K562 (cell line): Measurements from ENCODE around the gene KSR2. TPM values are rescaled to one million over a fixed set of nuclear protein-coding genes. Genes with fewer than 3 reads are reported as not detected.

Experiments used
- ATAC-seq: fragments of 200-7000 bp; cut with Tn5 transposase; 3 replicates; pipeline ENCODE4 v1.9.1; 2020; ENCODE audit warnings: moderate library complexity
- BruUV-seq: library from RNA; stranded (reverse); fragments of 400-500 nt; replicated peaks from 2 replicates; lab custom pipeline; 2021; lab: Mats Ljungman, UMichigan
- CTCF ChIA-PET: fragments of 300-600 bp; formaldehyde crosslinking; extraction: SDS; loops from one replicate; lab custom pipeline; 2021; ENCODE audit warnings: low intra/inter-chr PET ratio; lab: Yijun Ruan, JAX
- POLR2A ChIA-PET: fragments of 300-600, 350-650 bp; sonication (Branson Sonifier 250); formaldehyde crosslinking; extraction: SDS; loops from one replicate; lab custom pipeline; 2021; ENCODE audit warnings: antibody characterized with exemption, inconsistent platforms; lab: Yijun Ruan, JAX
- DNase-seq, 4 experiments: peaks; one replicate each; pipeline versions ENCODE4 v3.0.0 to v3.0.0-alpha.2; 2011 to 2018; ENCODE audit warnings: low spot score in 3 of 4, mixed read lengths in 3 of 4; ENCODE audit errors: extremely low read depth in 1 of 4
- FAIRE-seq: peaks from 2 replicates; lab custom pipeline; 2011; peaks lifted over from hg19 to GRCh38; lab: Jason Lieb, UNC
- H2AFZ ChIP-seq: 2 replicates; pipeline ENCODE4 v1.6.0; 2011; ENCODE audit warnings: low read depth, low read length, control low read depth, inconsistent platforms
- H3K27ac ChIP-seq: fragments of 200-600 bp; 3 replicates; pipeline ENCODE4 v1.8.0; 2011; ENCODE audit warnings: low read depth, mild to moderate bottlenecking, control low read depth, inconsistent platforms, low read length, moderate library complexity, mixed read lengths; ENCODE audit errors: extremely low read depth
- H3K27me3 ChIP-seq, 2 experiments: fragments of 300-600 bp in 1 of 2; 2 replicates in 1 of 2; 3 replicates in 1 of 2; pipeline versions ENCODE4 v1.6.0 to v1.8.0; 2011; ENCODE audit warnings: inconsistent platforms in 2 of 2, low read length in 2 of 2, mild to moderate bottlenecking in 1 of 2, mixed read lengths in 1 of 2, moderate library complexity in 1 of 2; ENCODE audit not compliant: control insufficient read depth in 2 of 2, insufficient read depth in 2 of 2
- H3K36me3 ChIP-seq: fragments of 300-600 bp; 3 replicates; pipeline ENCODE4 v1.8.0; 2011; ENCODE audit warnings: mild to moderate bottlenecking, low read length, inconsistent platforms; ENCODE audit not compliant: control insufficient read depth, insufficient read depth
- H3K4me1 ChIP-seq, 2 experiments: fragments of 200-600 bp in 1 of 2; replicated peaks in 1 of 2; 2 replicates in 1 of 2; 3 replicates in 1 of 2; pipeline versions ENCODE4 v1.5.1 to v1.8.0; 2011; ENCODE audit warnings: inconsistent platforms in 2 of 2, low read length in 2 of 2, mild to moderate bottlenecking in 1 of 2, mixed read lengths in 1 of 2, moderate library complexity in 1 of 2; ENCODE audit not compliant: control insufficient read depth in 2 of 2, insufficient read depth in 2 of 2
- H3K4me2 ChIP-seq: 2 replicates; pipeline ENCODE4 v1.6.1; 2011; ENCODE audit warnings: low read length, control low read depth, inconsistent platforms, mixed read lengths; ENCODE audit not compliant: insufficient read depth
- H3K4me3 ChIP-seq: fragments of 200-600 bp; sonication (generic), shearing (Covaris generic); 2 replicates; pipeline ENCODE4 v1.5.1; 2016; ENCODE audit warnings: control low read depth, inconsistent platforms
- H3K79me2 ChIP-seq: fragments of 200-600 bp; 3 replicates; pipeline ENCODE4 v1.8.0; 2011; ENCODE audit warnings: low read length, inconsistent platforms; ENCODE audit not compliant: control insufficient read depth, insufficient read depth
- H3K9ac ChIP-seq, 2 experiments: 2 replicates each; pipeline versions ENCODE4 v1.6.0 to v1.6.1; 2011; ENCODE audit warnings: low read depth in 2 of 2, low read length in 2 of 2, control low read depth in 1 of 2, inconsistent platforms in 1 of 2, mild to moderate bottlenecking in 1 of 2, mixed read lengths in 1 of 2; ENCODE audit not compliant: insufficient read depth in 1 of 2
- H3K9me1 ChIP-seq: one replicate; pipeline ENCODE4 v1.6.0; 2011; ENCODE audit warnings: inconsistent platforms, mild to moderate bottlenecking, low read length, moderate library complexity; ENCODE audit not compliant: control insufficient read depth, insufficient read depth
- H3K9me3 ChIP-seq: replicated peaks from 2 replicates; pipeline ENCODE4 v1.5.1; 2011; ENCODE audit warnings: low read depth, low read length, inconsistent platforms; ENCODE audit not compliant: control insufficient read depth, insufficient read depth
- H4K20me1 ChIP-seq: replicated peaks from 2 replicates; pipeline ENCODE4 v1.6.1; 2011; ENCODE audit warnings: low read length, inconsistent platforms, mixed read lengths; ENCODE audit not compliant: control insufficient read depth, insufficient read depth
- KDM4B ChIP-seq, 2 experiments: fragments of 450-650 bp in 1 of 2; sonication (generic) in 1 of 2; IDR thresholded peaks; 2 replicates each; pipeline ENCODE4 v1.6.1; 2016 to 2017; ENCODE audit warnings: borderline replicate concordance in 2 of 2, antibody characterized with exemption in 1 of 2, low read depth in 1 of 2, mild to moderate bottlenecking in 1 of 2
- KLF6 ChIP-seq: fragments of 250-450 bp; sonication (Bioruptor Pico); IDR thresholded peaks from 2 replicates; pipeline ENCODE4 v1.4.0; 2020; ENCODE audit warnings: mild to moderate bottlenecking, moderate library complexity, borderline replicate concordance
- ZNF668 ChIP-seq: fragments of 250-450 bp; sonication (Bioruptor Pico); IDR thresholded peaks from 2 replicates; pipeline ENCODE4 v1.8.0; 2022; ENCODE audit warnings: mild to moderate bottlenecking, inconsistent platforms
- WGBS: fragments of 100-300 bp; shearing (Covaris generic); methylation state at CpG from one replicate; pipeline ENCODE4 v1.1.6; 2016; ENCODE audit warnings: low coverage, mixed read lengths; ENCODE audit not compliant: insufficient coverage; ENCODE audit errors: missing lambda C conversion rate; 5-methylcytosine and 5-hydroxymethylcytosine counted together
- in situ Hi-C: fragments of 300-500 bp; cut with MboI; formaldehyde crosslinking; loops from 4 replicates; pipeline ENCODE4 v1.15.0; 2018; ENCODE audit warnings: inconsistent platforms, mixed read lengths
- intact Hi-C: fragments of 100-400 bp; cut with micrococcal nuclease; formaldehyde crosslinking; loops from 2 replicates; pipeline ENCODE4 v1.14.2; 2022
- polyA plus RNA-seq, 8 experiments: library from polyadenylated mRNA; depleted of rRNA in 4 of 8; stranded (reverse) in 5 of 8; unstranded in 3 of 8; fragments of >200 nt; fragmentation: Nextera tagmentation in 2 of 8; fragmentation: Illumina TruSeq in 1 of 8; extraction: Ambion mirVana in 2 of 8; extraction: Trizol in 1 of 8; gene quantifications; 2 replicates each; pipeline versions ENCODE4 v1.2.1 to v1.2.3, GENCODE V29; 2011 to 2014; ENCODE audit warnings: inconsistent platforms in 1 of 8, missing spikeins in 1 of 8
- total RNA-seq, 7 experiments: library from RNA; depleted of rRNA in 6 of 7; stranded (reverse); fragments of >200 nt in 6 of 7; fragmentation: Illumina TruSeq in 2 of 7; extraction: Trizol in 2 of 7; gene quantifications; 2 replicates each; pipeline versions ENCODE4 v1.2.1 to v1.2.3, GENCODE V29; 2011 to 2021; ENCODE audit warnings: low replicate concordance in 1 of 7
- TF ChIP-seq, protein P1 (sequence below): fragments of 450-650 bp; formaldehyde crosslinking; IDR thresholded peaks from 2 replicates; pipeline ENCODE4 v1.4.0; 2020; ENCODE audit warnings: mild to moderate bottlenecking, moderate library complexity
- TF ChIP-seq, protein P2 (sequence below): sonication (generic); formaldehyde crosslinking; IDR thresholded peaks from 2 replicates; pipeline ENCODE4 v1.4.0; 2020; ENCODE audit warnings: mild to moderate bottlenecking, missing genetic modification reagents
- TF ChIP-seq, protein P3 (sequence below), 2 experiments: fragments of 450-650 bp in 1 of 2; sonication (generic) in 1 of 2; formaldehyde crosslinking in 1 of 2; IDR thresholded peaks; 2 replicates each; pipeline versions ENCODE4 v1.7.1 to v1.9.0; 2016 to 2022; ENCODE audit warnings: inconsistent platforms in 1 of 2, mild to moderate bottlenecking in 1 of 2, missing genetic modification reagents in 1 of 2

The KSR2 gene
- total and polyA plus RNA-seq, 9 of the 15 experiments (the other 6 are each of a cell fraction or from before 2014, with no cell fraction given): not detected

DNA sequence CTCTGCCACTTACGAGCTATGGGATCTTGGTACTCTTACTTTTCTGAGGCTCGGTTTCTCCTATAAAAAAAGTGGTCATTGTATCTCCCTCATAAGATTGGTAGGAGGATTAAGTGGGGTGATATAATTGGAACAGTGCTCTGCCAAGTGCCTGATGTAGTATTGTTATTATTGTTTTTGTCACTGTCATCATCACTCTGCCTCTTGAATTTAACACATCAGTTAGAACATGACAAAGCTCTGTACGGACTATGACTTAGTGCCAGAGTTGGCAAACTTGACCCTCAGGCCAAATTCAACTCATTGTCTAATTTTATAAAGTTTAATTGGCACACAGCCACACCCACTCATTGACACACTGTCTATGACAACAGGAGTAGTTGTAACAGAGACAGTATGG is 378.4 kb downstream of the KSR2 start:
- Histone ChIP-seq H3K9me3 (no peaks in the 10 kb centered on the region), H3K4me1 (no peaks in the 10 kb centered on the region), H3K36me3 (no peaks in the 10 kb centered on the region), H3K9me1 (no peaks in the 10 kb centered on the region), H3K9ac (no peak overlapping the region), H3K27ac (no peak overlapping the region), H3K79me2 (no peaks in the 10 kb centered on the region), H2AFZ (no peak overlapping the region), H4K20me1 (no peaks in the 10 kb centered on the region), H3K4me2 (no peak overlapping the region), H3K27me3 (peaks cover 0 to 11% of the 10 kb centered on the region in 2 experiments; a peak in 2 of 5 replicates), H3K4me3 (no peak overlapping the region)
- no TSS peak for BruUV-seq
- in situ Hi-C loops: no loop called here
- intact Hi-C loops: loop anchor here (10.0 kb wide), 1 partner anchor 244 kb away; no protein-coding TSS in a partner anchor
- no peak for FAIRE-seq
- no peak for DNase-seq
- CTCF ChIA-PET: no interaction called here
- 0% methylated on average over 3 of the region's 3 CpGs for WGBS
- no peak for ATAC-seq
- POLR2A ChIA-PET: interaction anchor here (0.6 kb wide), 1 partner anchor 25 kb away, joined by 3 read pairs; no protein-coding TSS in a partner anchor
- TF ChIP-seq, protein P1, sequence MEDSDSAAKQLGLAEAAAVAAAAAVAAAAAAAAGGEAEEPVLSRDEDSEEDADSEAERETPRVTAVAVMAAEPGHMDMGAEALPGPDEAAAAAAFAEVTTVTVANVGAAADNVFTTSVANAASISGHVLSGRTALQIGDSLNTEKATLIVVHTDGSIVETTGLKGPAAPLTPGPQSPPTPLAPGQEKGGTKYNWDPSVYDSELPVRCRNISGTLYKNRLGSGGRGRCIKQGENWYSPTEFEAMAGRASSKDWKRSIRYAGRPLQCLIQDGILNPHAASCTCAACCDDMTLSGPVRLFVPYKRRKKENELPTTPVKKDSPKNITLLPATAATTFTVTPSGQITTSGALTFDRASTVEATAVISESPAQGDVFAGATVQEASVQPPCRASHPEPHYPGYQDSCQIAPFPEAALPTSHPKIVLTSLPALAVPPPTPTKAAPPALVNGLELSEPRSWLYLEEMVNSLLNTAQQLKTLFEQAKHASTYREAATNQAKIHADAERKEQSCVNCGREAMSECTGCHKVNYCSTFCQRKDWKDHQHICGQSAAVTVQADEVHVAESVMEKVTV (CRISPR knock-in tag): no peak
- TF ChIP-seq, protein P2, sequence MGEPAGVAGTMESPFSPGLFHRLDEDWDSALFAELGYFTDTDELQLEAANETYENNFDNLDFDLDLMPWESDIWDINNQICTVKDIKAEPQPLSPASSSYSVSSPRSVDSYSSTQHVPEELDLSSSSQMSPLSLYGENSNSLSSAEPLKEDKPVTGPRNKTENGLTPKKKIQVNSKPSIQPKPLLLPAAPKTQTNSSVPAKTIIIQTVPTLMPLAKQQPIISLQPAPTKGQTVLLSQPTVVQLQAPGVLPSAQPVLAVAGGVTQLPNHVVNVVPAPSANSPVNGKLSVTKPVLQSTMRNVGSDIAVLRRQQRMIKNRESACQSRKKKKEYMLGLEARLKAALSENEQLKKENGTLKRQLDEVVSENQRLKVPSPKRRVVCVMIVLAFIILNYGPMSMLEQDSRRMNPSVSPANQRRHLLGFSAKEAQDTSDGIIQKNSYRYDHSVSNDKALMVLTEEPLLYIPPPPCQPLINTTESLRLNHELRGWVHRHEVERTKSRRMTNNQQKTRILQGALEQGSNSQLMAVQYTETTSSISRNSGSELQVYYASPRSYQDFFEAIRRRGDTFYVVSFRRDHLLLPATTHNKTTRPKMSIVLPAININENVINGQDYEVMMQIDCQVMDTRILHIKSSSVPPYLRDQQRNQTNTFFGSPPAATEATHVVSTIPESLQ (CRISPR knock-in tag): no peak
- TF ChIP-seq ZNF668 (CRISPR knock-in tag): no peak
- no peak for TF ChIP-seq KLF6
- TF ChIP-seq KDM4B (IDR thresholded peaks at IDR 0.05; ENCODE audit: borderline replicate concordance in 2 of 2, low read depth in 1 of 2): no peak
- TF ChIP-seq, protein P3, sequence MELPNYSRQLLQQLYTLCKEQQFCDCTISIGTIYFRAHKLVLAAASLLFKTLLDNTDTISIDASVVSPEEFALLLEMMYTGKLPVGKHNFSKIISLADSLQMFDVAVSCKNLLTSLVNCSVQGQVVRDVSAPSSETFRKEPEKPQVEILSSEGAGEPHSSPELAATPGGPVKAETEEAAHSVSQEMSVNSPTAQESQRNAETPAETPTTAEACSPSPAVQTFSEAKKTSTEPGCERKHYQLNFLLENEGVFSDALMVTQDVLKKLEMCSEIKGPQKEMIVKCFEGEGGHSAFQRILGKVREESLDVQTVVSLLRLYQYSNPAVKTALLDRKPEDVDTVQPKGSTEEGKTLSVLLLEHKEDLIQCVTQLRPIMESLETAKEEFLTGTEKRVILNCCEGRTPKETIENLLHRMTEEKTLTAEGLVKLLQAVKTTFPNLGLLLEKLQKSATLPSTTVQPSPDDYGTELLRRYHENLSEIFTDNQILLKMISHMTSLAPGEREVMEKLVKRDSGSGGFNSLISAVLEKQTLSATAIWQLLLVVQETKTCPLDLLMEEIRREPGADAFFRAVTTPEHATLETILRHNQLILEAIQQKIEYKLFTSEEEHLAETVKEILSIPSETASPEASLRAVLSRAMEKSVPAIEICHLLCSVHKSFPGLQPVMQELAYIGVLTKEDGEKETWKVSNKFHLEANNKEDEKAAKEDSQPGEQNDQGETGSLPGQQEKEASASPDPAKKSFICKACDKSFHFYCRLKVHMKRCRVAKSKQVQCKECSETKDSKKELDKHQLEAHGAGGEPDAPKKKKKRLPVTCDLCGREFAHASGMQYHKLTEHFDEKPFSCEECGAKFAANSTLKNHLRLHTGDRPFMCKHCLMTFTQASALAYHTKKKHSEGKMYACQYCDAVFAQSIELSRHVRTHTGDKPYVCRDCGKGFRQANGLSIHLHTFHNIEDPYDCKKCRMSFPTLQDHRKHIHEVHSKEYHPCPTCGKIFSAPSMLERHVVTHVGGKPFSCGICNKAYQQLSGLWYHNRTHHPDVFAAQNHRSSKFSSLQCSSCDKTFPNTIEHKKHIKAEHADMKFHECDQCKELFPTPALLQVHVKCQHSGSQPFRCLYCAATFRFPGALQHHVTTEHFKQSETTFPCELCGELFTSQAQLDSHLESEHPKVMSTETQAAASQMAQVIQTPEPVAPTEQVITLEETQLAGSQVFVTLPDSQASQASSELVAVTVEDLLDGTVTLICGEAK (IDR thresholded peaks at IDR 0.05): no peak
- TF ChIP-seq, protein P3 (CRISPR knock-in tag; IDR thresholded peaks at IDR 0.05): no peak
